T-cell (primary cell): ENCODE results near the gene ATP13A5. TPM values are rescaled to one million over a fixed set of nuclear protein-coding genes. Genes with fewer than 3 reads are reported as not detected.

Experiments
- ATAC-seq, 4 experiments: fragments of 200-7000 bp in 3 of 4; fragments of 150-1000 bp in 1 of 4; cut with Tn5 transposase; replicated peaks in 1 of 4; 1 replicate in 3 of 4; 2 replicates in 1 of 4; pipeline ENCODE4 v1.10.0; 2021; ENCODE audit warnings: moderate library complexity in 3 of 4, mild to moderate bottlenecking in 2 of 4, moderate number of reproducible peaks in 1 of 4
- CTCF ChIA-PET, 2 donors: fragments of 300-600 bp; sonication (Branson Sonifier 250); formaldehyde crosslinking; loops; one replicate each; lab custom pipeline; 2022; ENCODE audit warnings: antibody characterized with exemption in 2 of 2; lab: Charles Lee
- POLR2A ChIA-PET, 2 donors: fragments of 300-600 bp; sonication (Branson Sonifier 250); formaldehyde crosslinking; loops; one replicate each; lab custom pipeline; 2022; ENCODE audit warnings: antibody characterized with exemption in 2 of 2; lab: Charles Lee
- DNase-seq, 35 experiments: peaks; one replicate each; pipeline versions ENCODE4 v3.0.0 to v3.0.0-alpha.2; 2013 to 2023
- H3K27ac ChIP-seq: one replicate; pipeline ENCODE4 v1.5.1; 2013; ENCODE audit warnings: low read length
- H3K27me3 ChIP-seq, 2 experiments: replicated peaks in 1 of 2; 1 replicate in 1 of 2; 2 replicates in 1 of 2; pipeline versions ENCODE4 v1.6.1 to v1.7.0; 2013; ENCODE audit warnings: low read length in 1 of 2, mixed read lengths in 1 of 2; ENCODE audit not compliant: control insufficient read depth in 2 of 2, insufficient read depth in 2 of 2; ENCODE audit errors: extremely low read depth in 1 of 2
- H3K36me3 ChIP-seq, 2 donors: 1 replicate in 1 of 2; 2 replicates in 1 of 2; pipeline versions ENCODE4 v1.6.1 to v1.7.0; 2013; ENCODE audit warnings: low read length in 1 of 2; ENCODE audit not compliant: control insufficient read depth in 2 of 2, insufficient read depth in 1 of 2; ENCODE audit errors: extremely low read depth in 1 of 2
- H3K4me1 ChIP-seq, 2 experiments: 1 replicate in 1 of 2; 2 replicates in 1 of 2; pipeline versions ENCODE4 v1.6.1 to v1.7.0; 2013; ENCODE audit warnings: low read length in 2 of 2, mixed read lengths in 1 of 2; ENCODE audit not compliant: insufficient read depth in 2 of 2, control insufficient read depth in 1 of 2; ENCODE audit errors: extremely low read depth in 1 of 2
- H3K4me3 ChIP-seq, 2 donors: 1 replicate in 1 of 2; 2 replicates in 1 of 2; pipeline versions ENCODE4 v1.5.1 to v1.7.0; 2013; ENCODE audit warnings: mild to moderate bottlenecking in 2 of 2, low read length in 1 of 2, moderate library complexity in 1 of 2; ENCODE audit not compliant: control insufficient read depth in 1 of 2; ENCODE audit errors: extremely low read depth in 1 of 2
- H3K9me3 ChIP-seq: 2 replicates; pipeline ENCODE4 v1.7.0; 2013
- H3K27ac Mint-ChIP-seq, 2 donors: one replicate each; pipeline ENCODE4 v1.8.0; 2020 to 2021; ENCODE audit warnings: mild to moderate bottlenecking in 2 of 2, mixed read lengths in 2 of 2
- H3K27me3 Mint-ChIP-seq, 2 donors: one replicate each; pipeline ENCODE4 v1.8.0; 2021 to 2022; ENCODE audit warnings: mixed read lengths in 2 of 2
- H3K36me3 Mint-ChIP-seq: one replicate; pipeline ENCODE4 v1.8.0; 2021; ENCODE audit warnings: mixed read lengths
- H3K4me1 Mint-ChIP-seq, 3 donors: one replicate each; pipeline ENCODE4 v1.8.0; 2020 to 2022; ENCODE audit warnings: mixed read lengths in 3 of 3, mild to moderate bottlenecking in 1 of 3
- H3K4me3 Mint-ChIP-seq, 3 donors: one replicate each; pipeline ENCODE4 v1.8.0; 2020 to 2022; ENCODE audit warnings: mild to moderate bottlenecking in 3 of 3, mixed read lengths in 3 of 3, moderate library complexity in 3 of 3
- H3K9me3 Mint-ChIP-seq, 3 donors: one replicate each; pipeline ENCODE4 v1.8.0; 2020 to 2022; ENCODE audit warnings: mixed read lengths in 3 of 3
- WGBS: methylation state at CpG from one replicate; pipeline ENCODE4 v1.1.5; 2013; ENCODE audit warnings: missing lambda C conversion rate; ENCODE audit not compliant: insufficient coverage; 5-methylcytosine and 5-hydroxymethylcytosine counted together
- total RNA-seq, 35 experiments: library from RNA in 6 of 35; stranded (reverse) in 6 of 35; fragments of 120-200 nt in 1 of 35; gene quantifications; one replicate each; pipeline versions ENCODE4 v1.2.1 to v1.2.4 and lab custom pipeline; 2013 to 2026

ATP13A5 gene
- total RNA-seq, 5 donors from 2014 or later (not counting 1 experiment from before 2014, with no cell fraction given): not detected

DNA sequence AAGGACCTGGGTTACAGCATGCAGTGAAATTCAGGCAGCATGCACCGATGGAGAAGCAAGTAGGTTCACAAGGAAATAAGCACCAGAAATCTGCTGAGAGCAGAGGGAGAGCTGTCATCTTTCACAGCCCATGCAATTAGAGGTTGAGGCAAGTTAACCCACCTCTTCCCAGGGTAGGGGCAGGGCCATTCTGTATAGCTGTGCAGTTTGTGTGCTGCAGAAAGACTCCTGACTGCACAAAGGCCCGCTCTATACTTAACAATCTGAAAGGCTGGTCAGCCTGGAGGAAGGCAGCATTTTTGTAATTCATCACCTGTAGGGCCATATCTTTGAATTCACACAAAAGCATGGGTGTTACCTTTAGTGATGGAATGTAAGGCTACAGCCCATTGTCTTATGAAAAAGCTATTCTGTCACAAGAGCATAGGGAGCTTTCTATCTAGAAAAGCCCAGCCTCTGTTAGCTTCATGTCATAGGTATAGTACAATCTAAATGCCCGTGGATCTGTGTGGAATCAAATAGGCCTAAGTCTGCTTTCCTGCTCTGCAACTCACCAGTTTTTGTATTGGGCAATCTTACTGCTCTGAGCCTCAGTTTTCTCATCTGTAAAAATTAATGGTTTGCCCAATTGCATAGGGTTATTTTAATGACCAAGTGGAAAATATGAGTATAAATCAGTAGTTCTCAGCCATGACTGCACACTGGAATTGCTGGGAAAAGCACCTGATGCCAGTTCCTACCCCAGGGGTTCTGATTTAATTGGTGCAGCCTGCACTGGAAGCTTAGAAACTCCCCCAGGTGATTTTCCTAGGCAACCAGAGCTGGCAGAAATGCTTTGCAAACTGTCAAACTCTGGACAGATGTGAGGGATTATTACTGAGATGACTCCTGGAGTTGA, 65.2 kb downstream of the ATP13A5 start:
- 75% methylated on average over 1 of the region's 3 CpGs for WGBS
- Histone ChIP-seq H3K27me3 (peaks cover 0 to 3% of the 10 kb centered on the region in 2 experiments), H3K27ac (no peak overlapping the region), H3K9me3 (no peaks in the 10 kb centered on the region), H3K4me3 (no peak overlapping the region), H3K36me3 (no peaks in the 10 kb centered on the region), H3K4me1 (no peaks in the 10 kb centered on the region)
- DNase-seq (no peak), ATAC-seq (no peak)
- peaks cover 2 to 7% of the 10 kb centered on the region in 2 donors for H3K27me3 Mint-ChIP-seq
- H3K4me1 Mint-ChIP-seq: no peaks in the 10 kb centered on the region
- no peak overlapping the region for H3K4me3 Mint-ChIP-seq
- no peaks in the 10 kb centered on the region for H3K9me3 Mint-ChIP-seq
- no peak overlapping the region for H3K27ac Mint-ChIP-seq
- H3K36me3 Mint-ChIP-seq: no peaks in the 10 kb centered on the region
- POLR2A ChIA-PET: no interaction called here
- CTCF ChIA-PET: no interaction called here

- ATAC-seq: no peak
- no peak for DNase-seq
- Histone ChIP-seq H3K9me3 (no peaks in the 10 kb centered on the region), H3K4me1 (no peaks in the 10 kb centered on the region), H3K4me3 (no peak overlapping the region), H3K27me3 (peaks cover 0 to 3% of the 10 kb centered on the region in 2 experiments), H3K36me3 (no peaks in the 10 kb centered on the region), H3K27ac (no peak overlapping the region)
- H3K36me3 Mint-ChIP-seq: no peaks in the 10 kb centered on the region
- 50% methylated on average over 3 of the region's 6 CpGs for WGBS
- no peak overlapping the region for H3K4me3 Mint-ChIP-seq
- POLR2A ChIA-PET: no interaction called here
- no peaks in the 10 kb centered on the region for H3K4me1 Mint-ChIP-seq
- H3K9me3 Mint-ChIP-seq: no peaks in the 10 kb centered on the region
- H3K27ac Mint-ChIP-seq: no peak overlapping the region
- H3K27me3 Mint-ChIP-seq: peaks cover 2 to 8% of the 10 kb centered on the region in 2 donors
- CTCF ChIA-PET: interaction anchor here in 1 of 2 donors (0.6 kb wide), 1 partner anchor 362 kb away, joined by 4 read pairs; no protein-coding TSS in a partner anchor
Observed at GRCh38 chr3:193310914-193311723, 67.4 kb downstream of the ATP13A5 start.

- Histone ChIP-seq H3K4me3 (no peak overlapping the region), H3K9me3 (no peaks in the 10 kb centered on the region), H3K27me3 (no peaks in the 10 kb centered on the region), H3K4me1 (no peaks in the 10 kb centered on the region), H3K27ac (no peak overlapping the region), H3K36me3 (no peaks in the 10 kb centered on the region)
- 90% methylated on average over 1 of the region's 1 CpG for WGBS
- Mint-ChIP-seq H3K9me3 (peaks cover 0 to 4% (median 0%) of the 10 kb centered on the region in 3 donors), H3K4me3 (no peak overlapping the region), H3K27ac (no peak overlapping the region), H3K27me3 (peaks cover 6 to 19% of the 10 kb centered on the region in 2 donors), H3K4me1 (no peaks in the 10 kb centered on the region), H3K36me3 (no peaks in the 10 kb centered on the region)
- no peak for ATAC-seq
- POLR2A ChIA-PET: no interaction called here
- CTCF ChIA-PET: no interaction called here
- no peak for DNase-seq
Observed at GRCh38 chr3:193305356-193305755, 73.2 kb downstream of the ATP13A5 start.

DNA sequence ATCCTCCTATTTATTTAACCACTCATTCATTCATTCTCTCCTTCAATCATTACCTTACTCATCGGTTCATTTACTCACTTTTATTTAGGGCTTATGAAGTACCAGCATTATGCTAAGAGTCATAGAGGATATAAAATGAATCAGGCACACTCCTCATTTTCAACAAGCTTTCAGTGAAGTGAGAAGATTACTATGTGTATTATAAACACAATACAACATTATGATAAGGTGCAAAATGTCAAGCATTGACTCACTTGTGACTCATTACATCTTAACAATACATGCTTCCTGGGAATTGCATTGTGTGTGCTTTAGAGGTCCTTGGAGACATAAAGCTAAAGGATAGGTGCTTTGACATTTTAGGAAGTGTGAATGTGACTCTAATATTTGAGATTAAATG, 77.1 kb downstream of the ATP13A5 start:
- no CpG with 5 or more reads among the region's 1 CpG for WGBS
- no peaks in the 10 kb centered on the region for H3K36me3 ChIP-seq
- Mint-ChIP-seq H3K4me3 (no peak overlapping the region), H3K4me1 (no peaks in the 10 kb centered on the region), H3K36me3 (no peaks in the 10 kb centered on the region), H3K27me3 (peaks cover 6 to 10% of the 10 kb centered on the region in 2 donors), H3K9me3 (peaks cover 0 to 5% (median 4%) of the 10 kb centered on the region in 3 donors), H3K27ac (no peak overlapping the region)
- no peaks in the 10 kb centered on the region for H3K9me3 ChIP-seq
- DNase-seq: no peak
- H3K27ac ChIP-seq: no peak overlapping the region
- ATAC-seq: no peak
- H3K27me3 ChIP-seq: no peaks in the 10 kb centered on the region
- no peak overlapping the region for H3K4me3 ChIP-seq
- CTCF ChIA-PET: no interaction called here
- no peaks in the 10 kb centered on the region for H3K4me1 ChIP-seq
- POLR2A ChIA-PET: no interaction called here

- DNase-seq (no peak), ATAC-seq (no peak)
- Histone ChIP-seq H3K4me3 (no peak overlapping the region), H3K27ac (no peak overlapping the region), H3K4me1 (no peaks in the 10 kb centered on the region), H3K36me3 (no peaks in the 10 kb centered on the region), H3K27me3 (no peaks in the 10 kb centered on the region), H3K9me3 (no peaks in the 10 kb centered on the region)
- POLR2A ChIA-PET: no interaction called here
- Mint-ChIP-seq H3K4me1 (no peaks in the 10 kb centered on the region), H3K27ac (no peak overlapping the region), H3K36me3 (no peaks in the 10 kb centered on the region), H3K9me3 (peaks cover 2 to 8% (median 5%) of the 10 kb centered on the region in 3 donors), H3K4me3 (no peak overlapping the region), H3K27me3 (peaks cover 2 to 5% of the 10 kb centered on the region in 2 donors)
- no CpG with 5 or more reads among the region's 5 CpGs for WGBS
- CTCF ChIA-PET: no interaction called here
Observed at GRCh38 chr3:193297421-193297820, 81.1 kb downstream of the ATP13A5 start.

GRCh38 chr3:193295985-193296384, 82.6 kb downstream of the ATP13A5 start:
- Histone ChIP-seq H3K27me3 (no peaks in the 10 kb centered on the region), H3K36me3 (no peaks in the 10 kb centered on the region), H3K9me3 (no peaks in the 10 kb centered on the region), H3K4me3 (no peak overlapping the region), H3K4me1 (no peaks in the 10 kb centered on the region), H3K27ac (no peak overlapping the region)
- Mint-ChIP-seq H3K36me3 (no peaks in the 10 kb centered on the region), H3K27ac (no peak overlapping the region), H3K9me3 (peaks cover 2 to 17% (median 7%) of the 10 kb centered on the region in 3 donors), H3K4me1 (no peaks in the 10 kb centered on the region), H3K27me3 (peaks cover 2 to 5% of the 10 kb centered on the region in 2 donors), H3K4me3 (no peak overlapping the region)
- CTCF ChIA-PET: no interaction called here
- POLR2A ChIA-PET: no interaction called here
- no CpG with 5 or more reads among the region's 2 CpGs for WGBS
- ATAC-seq (no peak), DNase-seq (no peak)
